ENCODE measurements around the gene EVPL.
"Not testable (repeated sequence)": the region's sequence is repeated elsewhere in the genome, so short reads cannot be mapped to it uniquely, and the experiment has no call there.

Gene EVPL

DNA sequence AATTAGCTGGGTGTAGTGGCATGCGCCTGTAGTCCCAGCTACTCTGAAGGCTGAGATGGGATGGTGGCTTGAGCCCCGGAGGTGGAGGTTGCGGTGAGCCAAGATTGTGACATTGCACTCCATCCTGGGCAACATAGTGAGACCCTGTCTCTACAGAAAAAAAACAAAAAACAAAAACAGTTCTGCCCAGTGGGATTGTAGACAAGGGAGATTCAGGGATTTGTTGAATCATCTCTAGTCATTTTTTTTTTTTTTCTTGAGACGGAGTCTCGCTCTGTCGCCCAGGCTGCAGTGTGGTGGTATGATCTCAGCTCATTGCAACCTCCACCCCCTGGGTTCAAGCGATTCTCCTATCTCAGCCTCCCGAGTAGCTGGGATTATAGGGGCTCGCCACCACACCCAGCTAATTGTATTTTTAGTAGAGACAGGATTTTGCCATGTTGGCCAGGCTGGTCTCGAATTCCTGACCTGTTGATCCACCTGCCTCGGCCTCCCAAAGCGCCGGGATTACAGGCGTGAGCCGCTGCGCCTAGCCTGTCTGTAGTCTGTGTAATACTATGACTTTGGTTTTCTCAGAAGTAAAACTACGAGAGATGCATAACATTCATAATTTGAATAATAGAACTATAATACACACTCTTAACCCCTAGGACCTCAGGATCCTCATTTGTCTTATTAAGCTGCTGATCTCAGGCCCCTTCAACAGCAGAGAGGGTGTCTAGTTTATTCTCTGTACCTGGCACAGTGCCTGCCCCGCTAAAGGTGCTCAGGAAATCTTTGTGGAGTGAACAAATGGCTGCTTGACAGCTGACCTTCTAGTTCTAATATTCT lies 46.7 kb downstream of the EVPL start:
- DNase-seq (ENCODE audit: extremely low spot score) = no peak
- ChIA-PET CTCF (interaction anchor here (1.0 to 1.8 kb wide), 4 partner anchors 11 to 34 kb away, joined by 5 to 6 read pairs (median 5); partner anchors contain the start of gene CDK3), POLR2A (interaction anchor here (0.5 to 0.7 kb wide), 6 partner anchors 9 to 720 kb away, joined by 3 to 8 read pairs (median 4); no protein-coding TSS in a partner anchor)
- TF ChIP-seq CTCF (IDR thresholded peaks at IDR 0.05; ENCODE audit: control extremely low read depth, extremely low read depth, low read depth, missing control alignments) = no peak

DNA sequence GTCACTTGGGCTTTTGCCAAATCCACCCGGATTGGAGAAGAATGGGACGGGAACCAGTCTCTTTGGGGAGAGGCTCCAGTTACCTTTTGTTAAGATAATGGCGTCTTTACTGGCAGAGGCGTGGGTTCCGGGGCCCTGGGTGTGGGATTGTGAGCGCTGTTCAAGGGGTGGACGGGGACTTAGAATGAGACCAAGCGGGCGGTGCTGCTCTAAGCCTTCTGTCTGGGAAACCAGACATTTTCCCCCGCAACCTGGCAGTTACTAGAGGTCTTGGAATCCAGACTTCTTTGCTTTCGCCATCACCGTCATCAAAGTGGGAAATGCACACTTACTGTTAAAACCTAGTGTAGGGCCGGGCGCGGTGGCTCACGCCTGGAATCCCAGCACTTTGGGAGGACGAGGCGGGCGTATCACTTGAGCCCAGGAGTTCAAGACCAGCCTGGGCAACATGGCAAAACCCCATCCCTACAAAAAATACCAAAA lies 47.4 kb downstream of the EVPL start:
- no peak for DNase-seq (ENCODE audit: extremely low spot score)
- CTCF ChIA-PET = interaction anchor here (1.1 to 1.5 kb wide), 2 partner anchors 12 to 20 kb away, joined by 5 read pairs; partner anchors contain the start of gene CDK3
- POLR2A ChIA-PET = interaction anchor here (0.5 to 0.7 kb wide), 2 partner anchors 30 to 64 kb away, joined by 3 to 7 read pairs; no protein-coding TSS in a partner anchor
- no peak for TF ChIP-seq CTCF (IDR thresholded peaks at IDR 0.05; ENCODE audit: control extremely low read depth, extremely low read depth, low read depth, missing control alignments)

DNA sequence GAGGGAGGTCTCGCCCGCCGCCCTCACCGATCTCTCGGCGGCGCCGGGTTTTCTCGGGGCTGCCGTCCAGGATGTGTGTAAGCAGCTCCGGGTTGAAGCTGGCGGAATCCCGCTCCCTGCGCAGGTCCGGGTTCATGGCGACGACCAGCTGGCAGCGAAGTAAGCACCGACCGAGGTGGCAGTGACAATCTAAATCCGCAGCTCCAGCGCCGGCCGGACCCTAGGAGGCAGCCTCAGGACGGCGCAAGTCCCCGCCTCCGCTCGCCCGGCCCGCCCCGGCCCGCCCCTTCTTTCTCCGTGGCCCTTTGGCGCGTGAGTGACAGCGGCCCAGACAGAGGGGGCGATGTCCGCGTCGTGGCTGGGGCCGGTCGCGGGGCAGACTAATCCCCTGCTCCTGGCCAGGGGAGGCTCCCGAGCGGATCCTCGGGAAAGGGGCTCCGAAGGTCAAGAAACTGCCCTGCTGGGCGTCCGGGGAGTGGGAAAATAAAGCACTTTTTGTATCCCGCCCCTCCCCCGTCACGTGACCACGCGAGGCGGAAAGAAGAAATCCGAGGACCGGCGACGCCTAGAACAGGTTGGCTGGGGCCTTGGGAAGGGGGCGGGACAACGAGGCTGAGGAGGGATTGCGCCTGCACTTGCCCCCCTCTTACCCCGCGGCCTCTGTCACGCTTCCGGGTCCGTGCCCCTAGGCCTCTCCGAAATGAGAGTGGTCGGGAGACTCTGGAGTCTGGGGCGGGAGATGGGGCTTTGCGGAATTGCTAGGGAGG lies 48.0 kb downstream of the EVPL start, which contains the start of the genes ACOX1 and TEN1:
ACOX1 (minus strand) TSS at position 229 of the 767 bp plus-strand sequence; CDS start at position 136, 93 bp downstream.
TEN1 (plus strand) TSS at position 303 of the 767 bp plus-strand sequence. CDS start 6,953 bp downstream, outside the sequence.
- peak; percentile 41 for TF ChIP-seq CTCF (IDR thresholded peaks at IDR 0.05; ENCODE audit: control extremely low read depth, extremely low read depth, low read depth, missing control alignments)
- CTCF ChIA-PET = interaction anchor here (1.0 to 1.6 kb wide), 5 partner anchors 21 to 74 kb away, joined by 3 to 4 read pairs (median 3); partner anchors contain the start of genes FBF1 and MRPL38
- DNase-seq (ENCODE audit: extremely low spot score) = peak; percentile 95
- POLR2A ChIA-PET = interaction anchor here (0.6 to 1.1 kb wide), 3 partner anchors 10 to 1155 kb away, joined by 3 to 5 read pairs (median 4); no protein-coding TSS in a partner anchor

- POLR2A ChIA-PET = no interaction called here
- no peak for TF ChIP-seq CTCF (IDR thresholded peaks at IDR 0.05; ENCODE audit: control extremely low read depth, extremely low read depth, low read depth, missing control alignments)
- CTCF ChIA-PET = interaction anchor here (1.3 kb wide), 2 partner anchors 38 to 71 kb away, joined by 5 to 7 read pairs; partner anchors contain the start of gene MRPL38
- no peak for DNase-seq (ENCODE audit: extremely low spot score)
These were observed 50.8 kb downstream of the EVPL start for GRCh38 chr17:75976175-75976848.

DNA sequence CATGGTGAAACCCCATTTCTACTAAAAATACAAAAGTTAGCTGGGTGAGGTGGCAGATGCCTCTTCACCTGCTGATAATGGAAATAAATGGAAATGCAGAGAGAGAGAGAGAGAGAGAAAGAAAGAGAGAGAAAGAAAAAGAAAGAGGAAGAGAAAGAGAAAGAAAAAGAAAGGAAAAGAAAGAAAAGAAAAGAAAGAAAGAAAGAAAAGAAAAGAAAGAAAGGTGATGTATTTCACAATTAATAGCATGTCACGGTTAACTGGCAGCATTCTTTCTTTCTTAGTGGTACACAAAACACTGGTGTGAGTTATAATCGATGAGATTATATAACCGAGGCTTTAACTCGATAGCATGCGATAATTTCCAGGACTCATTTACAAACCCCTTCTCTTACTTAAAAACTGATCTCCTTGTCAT lies 51.3 kb downstream of the EVPL start:
- ChIA-PET CTCF (no interaction called here), POLR2A (no interaction called here)
- no peak for DNase-seq (ENCODE audit: extremely low spot score)
- TF ChIP-seq CTCF (IDR thresholded peaks at IDR 0.05; ENCODE audit: control extremely low read depth, extremely low read depth, low read depth, missing control alignments) = no peak

GRCh38 chr17:75975187-75975586 lies 51.9 kb downstream of the EVPL start:
- POLR2A ChIA-PET = interaction anchor here (0.7 kb wide), 1 partner anchor 11 kb away, joined by 4 read pairs; no protein-coding TSS in a partner anchor
- DNase-seq (ENCODE audit: extremely low spot score); CTCF ChIA-PET: not testable (repeated sequence)
